ENCODE data around the gene OR8D2. TPM values are rescaled to one million over a fixed set of nuclear protein-coding genes. Genes with fewer than 3 reads are reported as not detected.

Gene OR8D2
- total RNA-seq, 1 experiment from 2014 or later: not detected

DNA sequence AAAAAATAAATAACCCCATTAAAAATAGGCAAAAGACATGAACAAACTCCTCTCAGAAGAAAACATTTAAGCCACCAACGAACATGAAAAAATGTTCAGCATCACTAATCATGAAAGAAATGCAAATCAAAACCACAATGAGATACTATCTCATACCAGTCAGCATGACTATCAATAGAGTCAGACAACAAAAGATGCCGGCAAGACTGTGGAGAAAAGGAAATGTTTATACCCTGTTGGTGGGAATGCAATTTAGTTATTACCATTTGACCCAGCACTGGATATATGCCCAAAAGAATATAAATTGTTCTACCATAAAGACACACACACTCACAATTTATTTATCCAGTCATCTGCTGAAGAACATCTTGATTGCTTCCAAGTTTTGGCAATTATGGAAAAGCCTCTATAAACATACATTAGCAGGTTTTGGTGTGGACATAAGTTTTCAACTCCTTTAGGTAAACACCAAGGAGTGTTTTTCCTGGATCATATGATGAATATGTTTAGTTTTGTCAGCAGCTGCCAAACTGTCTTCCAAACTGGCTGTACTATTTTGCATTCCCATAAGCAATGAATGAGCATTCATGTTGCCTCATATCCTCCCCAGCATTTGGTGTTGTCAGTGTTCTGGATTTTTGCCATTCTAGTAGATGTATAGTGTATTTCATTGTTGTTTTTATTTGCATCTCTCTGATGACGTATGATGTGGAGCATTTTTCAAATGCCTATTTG, 34.2 kb downstream of the OR8D2 start (continued):
- TF ChIP-seq, protein P1, sequence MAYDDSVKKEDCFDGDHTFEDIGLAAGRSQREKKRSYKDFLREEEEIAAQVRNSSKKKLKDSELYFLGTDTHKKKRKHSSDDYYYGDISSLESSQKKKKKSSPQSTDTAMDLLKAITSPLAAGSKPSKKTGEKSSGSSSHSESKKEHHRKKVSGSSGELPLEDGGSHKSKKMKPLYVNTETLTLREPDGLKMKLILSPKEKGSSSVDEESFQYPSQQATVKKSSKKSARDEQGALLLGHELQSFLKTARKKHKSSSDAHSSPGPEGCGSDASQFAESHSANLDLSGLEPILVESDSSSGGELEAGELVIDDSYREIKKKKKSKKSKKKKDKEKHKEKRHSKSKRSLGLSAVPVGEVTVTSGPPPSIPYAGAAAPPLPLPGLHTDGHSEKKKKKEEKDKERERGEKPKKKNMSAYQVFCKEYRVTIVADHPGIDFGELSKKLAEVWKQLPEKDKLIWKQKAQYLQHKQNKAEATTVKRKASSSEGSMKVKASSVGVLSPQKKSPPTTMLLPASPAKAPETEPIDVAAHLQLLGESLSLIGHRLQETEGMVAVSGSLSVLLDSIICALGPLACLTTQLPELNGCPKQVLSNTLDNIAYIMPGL (CRISPR knock-in tag; IDR thresholded peaks at IDR 0.05): no peak
- TF ChIP-seq ZNF263 (CRISPR knock-in tag; IDR thresholded peaks at IDR 0.05; ENCODE audit: low read depth) (no peak), MAX (CRISPR knock-in tag; IDR thresholded peaks at IDR 0.05) (no peak), FOXK1 (CRISPR knock-in tag; IDR thresholded peaks at IDR 0.05) (no peak), RORB (CRISPR knock-in tag; IDR thresholded peaks at IDR 0.05) (no peak), ZBTB21 (CRISPR knock-in tag; IDR thresholded peaks at IDR 0.05; ENCODE audit: borderline replicate concordance) (no peak), OVOL2 (CRISPR knock-in tag; IDR thresholded peaks at IDR 0.05; ENCODE audit: borderline replicate concordance) (no peak), PREB (CRISPR knock-in tag; IDR thresholded peaks at IDR 0.05; ENCODE audit: borderline replicate concordance) (no peak), ZNF138 (CRISPR knock-in tag; conservative IDR thresholded peaks at IDR 0.05) (no peak), ZNF317 (CRISPR knock-in tag; IDR thresholded peaks at IDR 0.05; ENCODE audit: borderline replicate concordance, low read depth) (no peak), ZNF512 (CRISPR knock-in tag; IDR thresholded peaks at IDR 0.05; ENCODE audit: borderline replicate concordance) (no peak)
- TF ChIP-seq, protein P2, sequence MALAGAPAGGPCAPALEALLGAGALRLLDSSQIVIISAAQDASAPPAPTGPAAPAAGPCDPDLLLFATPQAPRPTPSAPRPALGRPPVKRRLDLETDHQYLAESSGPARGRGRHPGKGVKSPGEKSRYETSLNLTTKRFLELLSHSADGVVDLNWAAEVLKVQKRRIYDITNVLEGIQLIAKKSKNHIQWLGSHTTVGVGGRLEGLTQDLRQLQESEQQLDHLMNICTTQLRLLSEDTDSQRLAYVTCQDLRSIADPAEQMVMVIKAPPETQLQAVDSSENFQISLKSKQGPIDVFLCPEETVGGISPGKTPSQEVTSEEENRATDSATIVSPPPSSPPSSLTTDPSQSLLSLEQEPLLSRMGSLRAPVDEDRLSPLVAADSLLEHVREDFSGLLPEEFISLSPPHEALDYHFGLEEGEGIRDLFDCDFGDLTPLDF (CRISPR knock-in tag; IDR thresholded peaks at IDR 0.05): no peak
- TF ChIP-seq, protein P3, sequence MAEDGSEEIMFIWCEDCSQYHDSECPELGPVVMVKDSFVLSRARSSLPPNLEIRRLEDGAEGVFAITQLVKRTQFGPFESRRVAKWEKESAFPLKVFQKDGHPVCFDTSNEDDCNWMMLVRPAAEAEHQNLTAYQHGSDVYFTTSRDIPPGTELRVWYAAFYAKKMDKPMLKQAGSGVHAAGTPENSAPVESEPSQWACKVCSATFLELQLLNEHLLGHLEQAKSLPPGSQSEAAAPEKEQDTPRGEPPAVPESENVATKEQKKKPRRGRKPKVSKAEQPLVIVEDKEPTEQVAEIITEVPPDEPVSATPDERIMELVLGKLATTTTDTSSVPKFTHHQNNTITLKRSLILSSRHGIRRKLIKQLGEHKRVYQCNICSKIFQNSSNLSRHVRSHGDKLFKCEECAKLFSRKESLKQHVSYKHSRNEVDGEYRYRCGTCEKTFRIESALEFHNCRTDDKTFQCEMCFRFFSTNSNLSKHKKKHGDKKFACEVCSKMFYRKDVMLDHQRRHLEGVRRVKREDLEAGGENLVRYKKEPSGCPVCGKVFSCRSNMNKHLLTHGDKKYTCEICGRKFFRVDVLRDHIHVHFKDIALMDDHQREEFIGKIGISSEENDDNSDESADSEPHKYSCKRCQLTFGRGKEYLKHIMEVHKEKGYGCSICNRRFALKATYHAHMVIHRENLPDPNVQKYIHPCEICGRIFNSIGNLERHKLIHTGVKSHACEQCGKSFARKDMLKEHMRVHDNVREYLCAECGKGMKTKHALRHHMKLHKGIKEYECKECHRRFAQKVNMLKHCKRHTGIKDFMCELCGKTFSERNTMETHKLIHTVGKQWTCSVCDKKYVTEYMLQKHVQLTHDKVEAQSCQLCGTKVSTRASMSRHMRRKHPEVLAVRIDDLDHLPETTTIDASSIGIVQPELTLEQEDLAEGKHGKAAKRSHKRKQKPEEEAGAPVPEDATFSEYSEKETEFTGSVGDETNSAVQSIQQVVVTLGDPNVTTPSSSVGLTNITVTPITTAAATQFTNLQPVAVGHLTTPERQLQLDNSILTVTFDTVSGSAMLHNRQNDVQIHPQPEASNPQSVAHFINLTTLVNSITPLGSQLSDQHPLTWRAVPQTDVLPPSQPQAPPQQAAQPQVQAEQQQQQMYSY (CRISPR knock-in tag; IDR thresholded peaks at IDR 0.05): no peak

GRCh38 chr11:124278261-124278660, 41.7 kb downstream of the OR8D2 start:
- peaks cover 9% of the 10 kb centered on the region for H3K4me1 Mint-ChIP-seq
- ATAC-seq: no peak
- TF ChIP-seq ZNF532 (CRISPR knock-in tag; IDR thresholded peaks at IDR 0.05; ENCODE audit: borderline replicate concordance) (no peak), MYBL2 (CRISPR knock-in tag; IDR thresholded peaks at IDR 0.05) (no peak), ZNF671 (CRISPR knock-in tag; IDR thresholded peaks at IDR 0.05) (no peak), ESRRA (CRISPR knock-in tag; IDR thresholded peaks at IDR 0.05; ENCODE audit: borderline replicate concordance) (no peak), CREB1 (CRISPR knock-in tag; IDR thresholded peaks at IDR 0.05) (no peak), NFYB (CRISPR knock-in tag; conservative IDR thresholded peaks at IDR 0.05; ENCODE audit: low read depth) (no peak), HMGA2 (CRISPR knock-in tag; IDR thresholded peaks at IDR 0.05) (no peak)
- TF ChIP-seq, protein P2 (CRISPR knock-in tag; IDR thresholded peaks at IDR 0.05): no peak

More at GRCh38 chr11:124278261-124278660, 41.7 kb downstream of the OR8D2 start:
- no peak for DNase-seq (ENCODE audit: low spot score)
- peaks cover 23% of the 10 kb centered on the region for H3K9me3 Mint-ChIP-seq
- H3K4me3 Mint-ChIP-seq: no peak overlapping the region
- POLR2A ChIA-PET: interaction anchor here (0.6 kb wide), 1 partner anchor 682 kb away, joined by 3 read pairs; no protein-coding TSS in a partner anchor
- H3K27ac Mint-ChIP-seq: no peak overlapping the region
- no peaks in the 10 kb centered on the region for H3K27me3 Mint-ChIP-seq (ENCODE audit: low read depth)
- CTCF ChIA-PET: interaction anchor here (0.9 to 1.7 kb wide), 6 partner anchors 85 to 638 kb away, joined by 3 to 12 read pairs (median 4); no protein-coding TSS in a partner anchor
- H3K36me3 Mint-ChIP-seq: peaks cover 10% of the 10 kb centered on the region
